Measurements from ENCODE around the gene SERBP1.

- TF ChIP-seq CTCF (conservative IDR thresholded peaks at IDR 0.05) (no peak), EZH2 (IDR thresholded peaks at IDR 0.05; ENCODE audit: low read depth) (no peak)
Observed at GRCh38 chr1:67377253-67377652, 52.9 kb downstream of the SERBP1 start.
